Breast epithelium (tissue), 4 donors: ENCODE data around the gene ANKS3. TPM values are rescaled to one million over a fixed set of nuclear protein-coding genes. Genes with fewer than 3 reads are reported as not detected.

ENCODE experiments used
- DNase-seq, 2 donors: peaks; one replicate each; pipeline ENCODE4 v3.0.0-alpha.2; 2019; ENCODE audit warnings: low spot score in 2 of 2
- H3K27ac ChIP-seq, 2 donors: fragments of 200-600 bp; sonication (generic) in 1 of 2; one replicate each; pipeline ENCODE4 v1.5.1; 2016 to 2019; ENCODE audit warnings: mild to moderate bottlenecking in 1 of 2
- H3K27me3 ChIP-seq, 2 donors: fragments of 200-600 bp; sonication (generic) in 1 of 2; one replicate each; pipeline versions ENCODE4 v1.5.1 to v1.6.0; 2017 to 2019; ENCODE audit warnings: control low read depth in 1 of 2, mild to moderate bottlenecking in 1 of 2
- H3K36me3 ChIP-seq: fragments of 200-600 bp; one replicate; pipeline ENCODE4 v1.5.1; 2019
- H3K4me1 ChIP-seq, 2 donors: fragments of 200-600 bp; sonication (generic); one replicate each; pipeline ENCODE4 v1.5.1; 2016 to 2019; ENCODE audit warnings: control low read depth in 1 of 2
- H3K4me3 ChIP-seq, 3 donors: fragments of 200-600 bp; sonication (generic); 1 replicate in 2 of 3; 2 replicates in 1 of 3; pipeline ENCODE4 v1.5.1; 2016 to 2019; ENCODE audit warnings: mild to moderate bottlenecking in 3 of 3, moderate library complexity in 2 of 3
- H3K9me3 ChIP-seq, 2 donors: fragments of 200-600 bp; sonication (generic) in 1 of 2; one replicate each; pipeline ENCODE4 v1.5.1; 2016 to 2019; ENCODE audit warnings: control low read depth in 1 of 2
- POLR2A ChIP-seq: fragments of 450-650 bp; IDR thresholded peaks from one replicate; pipeline ENCODE4 v1.6.1; 2016; ENCODE audit warnings: antibody characterized with exemption, mild to moderate bottlenecking, moderate library complexity
- POLR2AphosphoS5 ChIP-seq, 3 donors: sonication (generic); formaldehyde crosslinking; IDR thresholded peaks; one replicate each; pipeline ENCODE4 v1.6.1; 2017; ENCODE audit warnings: antibody characterized with exemption in 3 of 3
- intact Hi-C: fragments of 100-400 bp; cut with DNase I; formaldehyde crosslinking; loops from one replicate; pipeline ENCODE4 v1.15.1; 2023; ENCODE audit warnings: low total_unique reads
- total RNA-seq, 3 donors: library from RNA; depleted of rRNA; stranded (reverse); fragments of >200 nt; gene quantifications; one replicate each; pipeline ENCODE4 v1.1.0, GENCODE V29; 2016
- TF ChIP-seq, protein P1 (sequence below), 3 donors: fragments of 450-650 bp; IDR thresholded peaks; one replicate each; pipeline ENCODE4 v1.5.1; 2016 to 2017; ENCODE audit warnings: antibody characterized with exemption in 3 of 3, mild to moderate bottlenecking in 3 of 3, moderate library complexity in 3 of 3

The ANKS3 gene
- total RNA-seq, 3 donors from 2014 or later = 12.6 to 33.1 (median 23.6) TPM

DNA sequence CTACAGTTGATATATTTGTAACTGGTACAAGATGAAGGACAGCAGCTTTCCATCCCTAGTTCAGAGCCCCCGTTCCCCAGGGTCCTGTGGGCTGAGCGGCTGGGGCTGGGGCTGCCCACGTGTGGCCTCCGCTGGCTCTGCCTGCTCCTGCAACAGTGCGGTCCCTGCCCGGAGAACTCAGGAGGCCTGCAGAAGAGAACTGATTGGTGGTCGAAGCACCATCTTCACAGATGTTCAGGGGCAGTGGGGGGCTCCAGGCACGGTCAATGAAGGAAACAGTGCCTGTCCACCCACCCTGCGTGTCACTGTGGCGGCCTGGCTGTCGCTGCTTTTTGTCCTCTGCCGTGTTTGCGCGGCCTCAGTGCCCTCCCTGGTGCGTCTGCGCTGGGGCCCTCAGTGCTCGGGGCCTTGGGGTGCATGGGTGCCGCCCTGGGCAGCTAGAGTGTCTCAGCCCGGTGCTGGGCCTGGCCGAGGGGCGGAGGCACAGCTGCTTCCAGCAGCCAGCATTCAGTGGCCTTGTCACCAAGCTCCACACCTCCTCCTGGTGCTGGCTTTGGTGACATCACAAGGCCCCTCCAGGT lies 44.9 kb downstream of the ANKS3 start:
- intact Hi-C loops = no loop called here
- Histone ChIP-seq H3K27ac (no peak overlapping the region), H3K27me3 (no peaks in the 10 kb centered on the region), H3K4me1 (peaks cover 0 to under 1% of the 10 kb centered on the region in 2 donors), H3K4me3 (no peak overlapping the region), H3K9me3 (no peaks in the 10 kb centered on the region), H3K36me3 (no peaks in the 10 kb centered on the region)
- TF ChIP-seq POLR2A = no peak
- TF ChIP-seq, protein P1, sequence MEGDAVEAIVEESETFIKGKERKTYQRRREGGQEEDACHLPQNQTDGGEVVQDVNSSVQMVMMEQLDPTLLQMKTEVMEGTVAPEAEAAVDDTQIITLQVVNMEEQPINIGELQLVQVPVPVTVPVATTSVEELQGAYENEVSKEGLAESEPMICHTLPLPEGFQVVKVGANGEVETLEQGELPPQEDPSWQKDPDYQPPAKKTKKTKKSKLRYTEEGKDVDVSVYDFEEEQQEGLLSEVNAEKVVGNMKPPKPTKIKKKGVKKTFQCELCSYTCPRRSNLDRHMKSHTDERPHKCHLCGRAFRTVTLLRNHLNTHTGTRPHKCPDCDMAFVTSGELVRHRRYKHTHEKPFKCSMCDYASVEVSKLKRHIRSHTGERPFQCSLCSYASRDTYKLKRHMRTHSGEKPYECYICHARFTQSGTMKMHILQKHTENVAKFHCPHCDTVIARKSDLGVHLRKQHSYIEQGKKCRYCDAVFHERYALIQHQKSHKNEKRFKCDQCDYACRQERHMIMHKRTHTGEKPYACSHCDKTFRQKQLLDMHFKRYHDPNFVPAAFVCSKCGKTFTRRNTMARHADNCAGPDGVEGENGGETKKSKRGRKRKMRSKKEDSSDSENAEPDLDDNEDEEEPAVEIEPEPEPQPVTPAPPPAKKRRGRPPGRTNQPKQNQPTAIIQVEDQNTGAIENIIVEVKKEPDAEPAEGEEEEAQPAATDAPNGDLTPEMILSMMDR (IDR thresholded peaks at IDR 0.05) = no peak
- no peak for TF ChIP-seq POLR2AphosphoS5 (IDR thresholded peaks at IDR 0.05)
- DNase-seq = no peak

DNA sequence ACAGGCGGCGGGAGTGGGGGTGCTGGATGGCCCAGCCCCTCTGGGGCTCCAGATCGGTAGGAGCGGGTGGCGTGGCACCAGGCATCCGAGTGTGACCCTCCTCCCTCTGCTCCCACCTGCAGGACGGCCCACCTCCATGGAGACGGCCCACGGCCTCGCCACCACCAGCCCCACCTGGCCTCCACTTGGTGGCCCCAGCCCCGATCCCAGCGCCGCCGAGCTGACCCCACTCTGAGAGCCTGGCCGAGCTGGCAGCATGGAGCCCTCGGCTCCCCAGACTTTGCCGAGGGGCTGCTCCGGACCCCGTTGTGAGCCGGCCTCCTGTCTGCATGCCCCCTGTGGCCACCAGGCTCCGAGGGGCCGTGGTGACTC lies 45.4 kb downstream of the ANKS3 start:
- intact Hi-C loops = no loop called here
- H3K27ac ChIP-seq = no peak overlapping the region
- no peak for DNase-seq
- no peaks in the 10 kb centered on the region for H3K36me3 ChIP-seq
- no peaks in the 10 kb centered on the region for H3K27me3 ChIP-seq
- TF ChIP-seq, protein P1 (IDR thresholded peaks at IDR 0.05) = no peak
- TF ChIP-seq POLR2A (no peak), POLR2AphosphoS5 (IDR thresholded peaks at IDR 0.05) (no peak)
- no peaks in the 10 kb centered on the region for H3K9me3 ChIP-seq
- no peak overlapping the region for H3K4me3 ChIP-seq
- no peaks in the 10 kb centered on the region for H3K4me1 ChIP-seq

DNA sequence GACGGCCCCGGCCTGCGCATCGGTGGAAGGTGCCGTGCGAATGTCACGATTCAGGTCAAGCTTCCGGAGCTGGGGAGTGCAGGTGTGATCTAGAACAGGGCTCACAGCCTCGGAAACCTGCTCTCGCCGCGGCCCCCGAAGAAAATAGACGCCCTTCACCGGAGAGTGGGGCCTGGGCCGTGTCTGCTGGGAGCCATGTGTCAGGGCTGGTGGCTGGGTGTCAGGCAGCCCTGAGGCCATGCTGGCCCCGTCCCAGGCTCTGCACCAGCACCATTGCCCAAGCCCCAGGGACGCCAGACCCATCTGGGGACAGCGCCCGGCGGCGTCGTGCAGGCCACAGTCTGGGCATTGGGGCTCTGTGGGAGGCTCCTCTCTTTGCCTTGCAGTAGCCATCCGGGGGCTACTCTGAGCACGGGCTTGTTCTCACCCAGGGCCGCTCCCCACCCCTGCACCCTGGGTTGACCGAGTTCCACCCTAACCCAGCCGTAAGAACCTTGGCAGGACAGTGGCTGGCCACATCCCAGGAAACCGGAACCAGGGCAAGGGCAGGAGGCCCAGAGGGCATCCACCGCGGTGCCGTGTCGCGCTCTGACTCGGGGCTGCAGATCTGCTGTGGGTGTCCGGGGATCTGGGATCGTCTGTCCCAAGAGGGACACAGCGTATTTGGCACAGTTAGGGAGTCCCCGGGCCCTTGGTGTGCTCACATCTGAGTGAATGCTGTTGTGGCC lies 46.0 kb downstream of the ANKS3 start:
- intact Hi-C loops = no loop called here
- Histone ChIP-seq H3K4me1 (no peaks in the 10 kb centered on the region), H3K27me3 (no peaks in the 10 kb centered on the region), H3K9me3 (no peaks in the 10 kb centered on the region), H3K27ac (no peak overlapping the region), H3K36me3 (no peaks in the 10 kb centered on the region), H3K4me3 (no peak overlapping the region)
- no peak for TF ChIP-seq POLR2AphosphoS5 (IDR thresholded peaks at IDR 0.05)
- TF ChIP-seq, protein P1 (IDR thresholded peaks at IDR 0.05) = no peak
- TF ChIP-seq POLR2A = no peak
- no peak for DNase-seq

DNA sequence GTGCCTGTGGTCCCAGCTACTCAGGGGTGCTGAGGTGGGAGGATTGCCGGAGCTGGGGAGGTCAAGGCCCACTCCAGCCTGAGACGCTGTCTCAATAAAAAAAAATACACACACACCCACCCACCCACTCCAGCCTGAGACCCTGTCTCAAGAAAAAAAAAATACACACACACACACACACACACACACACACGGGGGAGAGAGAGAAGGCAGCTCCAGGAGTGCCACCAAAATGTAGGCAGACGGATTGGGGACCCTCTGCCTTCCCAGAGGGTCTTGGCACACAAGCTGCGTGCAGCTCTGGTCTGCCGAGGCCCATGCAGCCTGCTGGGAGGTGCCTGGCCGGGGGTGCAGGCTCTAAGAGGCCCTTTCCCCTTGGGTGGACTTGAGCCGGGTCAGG lies 46.7 kb downstream of the ANKS3 start:
- H3K36me3 ChIP-seq = no peaks in the 10 kb centered on the region

More for the DNA sequence above, 46.7 kb downstream of the ANKS3 start:
- intact Hi-C loops = no loop called here
- Histone ChIP-seq H3K4me3 (no peak overlapping the region), H3K4me1 (no peaks in the 10 kb centered on the region), H3K27me3 (no peaks in the 10 kb centered on the region), H3K27ac (no peak overlapping the region), H3K9me3 (no peaks in the 10 kb centered on the region)
- TF ChIP-seq, protein P1 (IDR thresholded peaks at IDR 0.05) = no peak
- TF ChIP-seq POLR2A (no peak), POLR2AphosphoS5 (IDR thresholded peaks at IDR 0.05) (no peak)
- DNase-seq = no peak
